ENCODE data around the gene TAF7.
"Not testable (repeated sequence)": the region's sequence is repeated elsewhere in the genome, so short reads cannot be mapped to it uniquely, and the experiment has no call there.

TAF7 gene

GRCh38 chr5:141320225-141321169 lies at the start of gene TAF7:
TAF7 (minus strand) TSS chr5:141320784; CDS start chr5:141320044, 740 bp downstream.
- DNase-seq = peak; percentile 90

GRCh38 chr5:141366016-141366896 lies 45.7 kb upstream of the TAF7 start:
- DNase-seq = no peak

GRCh38 chr5:141363952-141364660 lies 43.5 kb upstream of the TAF7 start, which contains the start of gene PCDHGA5:
PCDHGA5 (plus strand) TSS chr5:141364162; CDS start chr5:141364331, 169 bp downstream.
- no peak for DNase-seq

- DNase-seq = no peak
These were observed 42.1 kb upstream of the TAF7 start for GRCh38 chr5:141362719-141363118.

- DNase-seq = no peak
These were observed 40.1 kb upstream of the TAF7 start for GRCh38 chr5:141360685-141361084.

GRCh38 chr5:141359790-141360426 lies 39.3 kb upstream of the TAF7 start, which contains the start of gene PCDHGB2:
PCDHGB2 (plus strand) TSS chr5:141359994; CDS start chr5:141360136, 142 bp downstream.
- no peak for DNase-seq

- DNase-seq = no peak
These were observed 36.4 kb upstream of the TAF7 start for GRCh38 chr5:141356950-141357349.

- no peak for DNase-seq
These were observed 35.5 kb upstream of the TAF7 start for GRCh38 chr5:141356133-141356532.

GRCh38 chr5:141355641-141356040 lies 35.1 kb upstream of the TAF7 start:
- no peak for DNase-seq

GRCh38 chr5:141354900-141355469 lies 34.4 kb upstream of the TAF7 start, which contains the start of gene PCDHGA4:
PCDHGA4 (plus strand) TSS chr5:141355021; CDS start chr5:141355108, 87 bp downstream.
- DNase-seq = no peak

- no peak for DNase-seq
These were observed 31.0 kb upstream of the TAF7 start for GRCh38 chr5:141351591-141351990.

GRCh38 chr5:141349917-141350619 lies 29.5 kb upstream of the TAF7 start, which contains the start of gene PCDHGB1:
PCDHGB1 (plus strand) TSS chr5:141350099; CDS start chr5:141350261, 162 bp downstream.
- no peak for DNase-seq

- DNase-seq = not testable (repeated sequence)
These were observed 25.4 kb upstream of the TAF7 start for GRCh38 chr5:141346017-141346416.

GRCh38 chr5:141345327-141345726 lies 24.7 kb upstream of the TAF7 start:
- DNase-seq = no peak

GRCh38 chr5:141343953-141344463 lies 23.4 kb upstream of the TAF7 start:
- DNase-seq = no peak

- no peak for DNase-seq
These were observed 22.8 kb upstream of the TAF7 start, which contains the start of gene PCDHGA3 for GRCh38 chr5:141343242-141343952. PCDHGA3 (plus strand) TSS chr5:141343829; CDS start chr5:141344034, 205 bp downstream.

GRCh38 chr5:141342773-141343172 lies 22.2 kb upstream of the TAF7 start:
- no peak for DNase-seq

GRCh38 chr5:141340781-141341354 lies 20.3 kb upstream of the TAF7 start:
- DNase-seq = not testable (repeated sequence)

Measured in activated gamma-delta T cell treated with Interleukin-2 at 50 U/mL for 16 hours (primary cell).